Osteoblast (primary cell): ENCODE data around the gene ITGA2B. TPM values are rescaled to one million over a fixed set of nuclear protein-coding genes. Genes with fewer than 3 reads are reported as not detected.

ENCODE experiments used
- DNase-seq: peaks from one replicate; pipeline ENCODE4 v3.0.0; 2011; ENCODE audit warnings: low spot score, mixed read lengths; ENCODE audit not compliant: insufficient read length; ENCODE audit errors: missing footprints
- H2AFZ ChIP-seq: 2 replicates; pipeline ENCODE4 v1.6.0; 2011; ENCODE audit warnings: mild to moderate bottlenecking, low read length
- H3K27ac ChIP-seq: 2 replicates; pipeline ENCODE4 v1.5.1; 2011; ENCODE audit warnings: mild to moderate bottlenecking, low read depth, low read length, moderate library complexity
- H3K27me3 ChIP-seq: 2 replicates; pipeline ENCODE4 v1.6.0; 2012; ENCODE audit warnings: mild to moderate bottlenecking, control low read depth, inconsistent platforms, low read length, moderate library complexity; ENCODE audit not compliant: insufficient read depth
- H3K36me3 ChIP-seq: 2 replicates; pipeline ENCODE4 v1.5.1; 2011; ENCODE audit warnings: mild to moderate bottlenecking, low read length, control low read depth, moderate library complexity; ENCODE audit not compliant: insufficient read depth
- H3K4me1 ChIP-seq: 2 replicates; pipeline ENCODE4 v1.5.1; 2011; ENCODE audit warnings: mild to moderate bottlenecking, low read length, control low read depth, moderate library complexity; ENCODE audit not compliant: insufficient read depth
- H3K4me2 ChIP-seq: 2 replicates; pipeline ENCODE4 v1.6.0; 2011; ENCODE audit warnings: mild to moderate bottlenecking, low read length; ENCODE audit not compliant: insufficient read depth
- H3K4me3 ChIP-seq: fragments of 200-600 bp; sonication (generic); 3 replicates; pipeline ENCODE4 v1.5.1; 2012; ENCODE audit warnings: mild to moderate bottlenecking, low read length, inconsistent platforms; ENCODE audit not compliant: insufficient read depth
- H3K79me2 ChIP-seq: 2 replicates; pipeline ENCODE4 v1.6.0; 2012; ENCODE audit warnings: mild to moderate bottlenecking, low read length, control low read depth, inconsistent platforms; ENCODE audit not compliant: insufficient read depth
- H3K9me3 ChIP-seq: 2 replicates; pipeline ENCODE4 v1.5.1; 2011; ENCODE audit warnings: low read depth, low read length, control low read depth
- H4K20me1 ChIP-seq: 2 replicates; pipeline ENCODE4 v1.6.0; 2012; ENCODE audit warnings: mild to moderate bottlenecking, low read length, control low read depth; ENCODE audit not compliant: insufficient read depth
- CTCF ChIP-seq: IDR thresholded peaks from 2 replicates; pipeline ENCODE4 v1.5.1; 2011; ENCODE audit warnings: mild to moderate bottlenecking, low read depth, low read length, moderate library complexity; ENCODE audit errors: extremely low read depth
- total RNA-seq: library from RNA; depleted of rRNA; stranded (reverse); fragments of >200 nt; gene quantifications from 2 replicates; pipeline ENCODE4 v1.2.3, GENCODE V29; 2012

The ITGA2B gene
- total RNA-seq, 1 donor, result not detected

GRCh38 chr17:44362459-44362948 lies 26.9 kb downstream of the ITGA2B start:
- peak; percentile 78 for DNase-seq

GRCh38 chr17:44361292-44362260 lies 27.9 kb downstream of the ITGA2B start:
- Histone ChIP-seq H3K27me3 (peaks cover 10% of the 10 kb centered on the region), H3K27ac (no peak overlapping the region), H3K36me3 (no peaks in the 10 kb centered on the region), H4K20me1 (no peaks in the 10 kb centered on the region), H3K9me3 (no peaks in the 10 kb centered on the region), H3K4me1 (no peaks in the 10 kb centered on the region), H3K4me3 (no peak overlapping the region), H3K4me2 (no peak overlapping the region), H3K79me2 (no peaks in the 10 kb centered on the region), H2AFZ (no peak overlapping the region)
- TF ChIP-seq CTCF, result no peak
- peak; percentile 63 for DNase-seq

More at GRCh38 chr17:44362459-44362948, 26.9 kb downstream of the ITGA2B start:
- TF ChIP-seq CTCF, result no peak
- H4K20me1 ChIP-seq, result no peaks in the 10 kb centered on the region
- H3K4me3 ChIP-seq, result peak overlapping the region; percentile 75
- H3K4me2 ChIP-seq, result peak overlapping the region; percentile 82
- no peaks in the 10 kb centered on the region for H3K4me1 ChIP-seq
- no peaks in the 10 kb centered on the region for H3K36me3 ChIP-seq
- H3K79me2 ChIP-seq, result no peaks in the 10 kb centered on the region
- H3K9me3 ChIP-seq, result no peaks in the 10 kb centered on the region
- peaks cover 10% of the 10 kb centered on the region for H3K27me3 ChIP-seq
- no peak overlapping the region for H2AFZ ChIP-seq
- H3K27ac ChIP-seq, result no peak overlapping the region

GRCh38 chr17:44360826-44361225 lies 28.6 kb downstream of the ITGA2B start:
- Histone ChIP-seq H3K4me3 (no peak overlapping the region), H3K4me1 (no peaks in the 10 kb centered on the region), H3K79me2 (no peaks in the 10 kb centered on the region), H3K4me2 (no peak overlapping the region), H3K9me3 (no peaks in the 10 kb centered on the region), H3K27ac (no peak overlapping the region), H4K20me1 (no peaks in the 10 kb centered on the region), H2AFZ (no peak overlapping the region), H3K36me3 (no peaks in the 10 kb centered on the region), H3K27me3 (peaks cover 3% of the 10 kb centered on the region)
- DNase-seq, result peak; percentile 94
- TF ChIP-seq CTCF, result no peak

GRCh38 chr17:44360144-44360533 lies 29.3 kb downstream of the ITGA2B start:
- Histone ChIP-seq H3K27me3 (peaks cover 3% of the 10 kb centered on the region), H3K27ac (no peak overlapping the region), H3K79me2 (no peaks in the 10 kb centered on the region), H2AFZ (no peak overlapping the region), H3K4me2 (no peak overlapping the region), H4K20me1 (no peaks in the 10 kb centered on the region), H3K9me3 (no peaks in the 10 kb centered on the region), H3K4me1 (no peaks in the 10 kb centered on the region), H3K4me3 (no peak overlapping the region), H3K36me3 (no peaks in the 10 kb centered on the region)
- TF ChIP-seq CTCF, result no peak
- peak; percentile 86 for DNase-seq
